ENCODE measurements around the gene INO80B. TPM values are rescaled to one million over a fixed set of nuclear protein-coding genes. Genes with fewer than 3 reads are reported as not detected.
"Not testable (repeated sequence)": the region's sequence is repeated elsewhere in the genome, so short reads cannot be mapped to it uniquely, and the experiment has no call there.

Gene INO80B
- total RNA-seq: 17.2 and 21.7 TPM in 2 replicates

DNA sequence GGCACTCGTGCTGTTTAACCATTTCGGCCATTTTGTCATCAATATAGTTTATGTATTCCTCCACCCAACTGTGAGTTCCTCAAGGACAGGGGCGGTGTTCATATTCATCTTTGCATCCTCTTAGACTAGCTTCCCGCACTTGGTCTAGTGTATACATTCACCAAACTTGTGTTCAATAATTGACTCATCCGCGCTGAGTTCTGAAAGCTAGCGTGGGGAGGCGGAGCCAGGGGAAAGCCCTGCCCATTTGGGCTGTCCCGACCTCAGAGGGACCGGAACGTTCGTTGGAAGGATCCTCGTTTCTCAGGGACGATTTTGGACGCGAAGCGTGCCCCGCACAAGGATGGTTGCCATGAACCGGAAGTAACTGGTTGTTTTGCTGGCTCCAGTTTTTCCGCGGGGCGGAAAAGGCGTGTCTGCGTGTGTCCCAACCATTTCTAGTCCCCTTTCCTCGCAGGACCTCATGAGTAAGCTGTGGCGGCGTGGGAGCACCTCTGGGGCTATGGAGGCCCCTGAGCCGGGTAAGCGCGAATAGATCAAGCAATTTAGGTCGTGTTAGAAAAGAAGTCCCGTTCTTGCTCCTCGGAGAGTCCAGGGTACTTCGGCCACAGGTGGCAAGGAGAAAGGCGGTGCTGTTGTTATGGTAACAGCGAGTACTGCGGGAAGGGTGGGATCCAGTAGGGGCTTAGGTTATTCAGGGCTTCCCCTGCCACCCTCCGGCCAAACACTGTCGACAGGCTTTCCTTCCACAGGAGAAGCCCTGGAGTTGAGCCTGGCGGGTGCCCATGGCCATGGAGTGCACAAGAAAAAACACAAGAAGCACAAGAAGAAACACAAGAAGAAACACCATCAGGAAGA lies at the start of gene INO80B:
TSS of gene INO80B (plus strand) at position 434 of the 858 bp plus-strand sequence. CDS start at position 464, 30 bp downstream.
- DNase-seq (ENCODE audit: extremely low read depth, low read depth, low spot score): peak; percentile 96

DNA sequence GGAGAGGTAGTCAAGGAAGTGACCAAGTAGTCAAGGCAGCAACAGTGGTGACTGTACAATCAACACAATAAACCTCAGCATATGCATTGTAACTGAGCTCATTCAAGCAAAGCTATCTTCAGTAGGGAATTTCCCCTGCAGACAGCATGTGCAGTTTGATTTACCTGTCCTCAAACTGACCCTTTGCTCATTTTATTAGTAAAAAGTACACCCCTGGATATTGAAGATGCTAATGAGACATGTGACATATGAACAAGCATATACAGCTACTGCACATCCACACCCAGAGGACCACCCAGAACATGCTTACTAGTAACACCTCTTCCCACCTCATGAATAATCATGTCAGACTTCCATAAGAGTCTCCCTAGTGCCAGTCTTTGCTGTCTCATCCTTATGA lies 48.9 kb upstream of the INO80B start:
- DNase-seq (ENCODE audit: extremely low read depth, low read depth, low spot score): no peak

DNA sequence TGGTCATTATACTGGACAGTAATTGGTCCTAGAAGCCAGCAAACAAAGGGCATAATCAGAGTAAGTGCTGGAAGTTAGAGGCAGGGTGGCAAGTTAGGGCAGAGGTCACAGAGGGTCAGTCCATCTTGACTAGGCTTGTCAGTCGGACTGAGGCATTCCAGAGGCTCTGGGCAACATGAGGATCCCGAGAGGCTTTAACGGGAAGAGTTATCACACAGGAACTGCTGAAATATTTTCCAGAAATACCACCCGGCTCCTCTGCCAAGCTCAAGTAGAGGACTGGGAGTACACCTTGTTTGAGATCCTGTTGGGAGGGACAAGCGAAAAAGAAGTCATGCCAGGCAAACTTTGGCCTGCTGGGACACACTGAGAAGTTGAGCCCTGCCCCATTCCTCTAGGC lies 47.2 kb upstream of the INO80B start:
- no peak for DNase-seq (ENCODE audit: extremely low read depth, low read depth, low spot score)

DNA sequence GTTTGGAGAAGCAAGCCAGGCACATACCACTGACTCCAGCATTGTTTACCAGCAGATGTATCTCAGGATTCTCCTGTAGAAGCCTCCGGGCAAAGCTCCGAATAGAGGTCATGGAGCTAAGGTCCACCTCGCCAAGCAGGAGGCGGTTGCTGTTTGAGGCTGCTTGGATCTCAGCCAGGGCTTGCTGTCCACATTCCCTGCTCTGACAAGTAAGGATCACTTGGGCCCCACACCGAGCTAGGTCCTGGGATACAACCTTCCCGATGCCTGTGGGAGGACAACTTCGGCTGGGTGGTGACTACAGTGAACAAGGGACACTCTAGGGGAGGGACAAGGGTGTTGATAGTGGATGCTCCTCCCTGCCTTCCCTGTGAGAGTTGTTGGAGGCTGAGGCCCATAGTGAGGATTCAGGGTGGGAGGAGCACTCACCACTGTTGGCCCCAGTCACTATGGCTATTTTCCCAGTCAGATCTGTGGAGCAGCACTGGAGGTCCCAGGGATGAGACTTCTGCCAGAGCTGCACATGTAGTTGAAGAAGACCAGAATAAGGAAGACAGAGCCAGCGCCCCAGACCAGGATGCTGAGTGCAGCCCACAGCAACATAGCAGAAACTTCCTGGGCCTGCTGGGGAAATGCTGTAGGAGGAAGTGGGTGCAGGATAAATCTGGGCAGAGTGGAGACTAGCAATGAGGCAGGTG lies 41.7 kb upstream of the INO80B start:
- no peak for DNase-seq (ENCODE audit: extremely low read depth, low read depth, low spot score)

GRCh38 chr2:74414441-74414840 lies 40.4 kb upstream of the INO80B start:
- DNase-seq (ENCODE audit: extremely low read depth, low read depth, low spot score): no peak

GRCh38 chr2:74414881-74415761 lies 39.8 kb upstream of the INO80B start:
- DNase-seq (ENCODE audit: extremely low read depth, low read depth, low spot score): no peak

GRCh38 chr2:74415762-74416395 lies 39.0 kb upstream of the INO80B start:
- no peak for DNase-seq (ENCODE audit: extremely low read depth, low read depth, low spot score)

DNA sequence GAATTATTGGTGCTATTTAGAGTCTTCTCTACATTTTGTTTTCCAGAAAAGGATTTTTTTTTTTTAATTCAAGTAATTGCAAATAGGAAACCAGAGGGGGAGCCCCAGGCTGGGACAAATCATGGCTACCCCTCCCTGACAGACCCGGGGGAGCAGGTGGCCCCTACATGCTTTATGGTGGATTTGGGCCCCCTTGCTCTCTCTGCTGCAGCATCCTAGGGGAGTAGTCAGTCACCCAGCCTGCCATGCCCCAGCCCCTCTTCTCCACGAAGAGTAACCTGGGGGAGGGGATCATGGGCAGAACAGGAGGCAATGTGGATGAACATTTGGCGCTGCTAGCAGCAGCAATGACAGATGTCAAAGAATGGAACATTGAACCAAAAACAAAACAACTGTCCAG lies 38.1 kb upstream of the INO80B start:
- DNase-seq (ENCODE audit: extremely low read depth, low read depth, low spot score): no peak

GRCh38 chr2:74417197-74417596 lies 37.7 kb upstream of the INO80B start:
- no peak for DNase-seq (ENCODE audit: extremely low read depth, low read depth, low spot score)

DNA sequence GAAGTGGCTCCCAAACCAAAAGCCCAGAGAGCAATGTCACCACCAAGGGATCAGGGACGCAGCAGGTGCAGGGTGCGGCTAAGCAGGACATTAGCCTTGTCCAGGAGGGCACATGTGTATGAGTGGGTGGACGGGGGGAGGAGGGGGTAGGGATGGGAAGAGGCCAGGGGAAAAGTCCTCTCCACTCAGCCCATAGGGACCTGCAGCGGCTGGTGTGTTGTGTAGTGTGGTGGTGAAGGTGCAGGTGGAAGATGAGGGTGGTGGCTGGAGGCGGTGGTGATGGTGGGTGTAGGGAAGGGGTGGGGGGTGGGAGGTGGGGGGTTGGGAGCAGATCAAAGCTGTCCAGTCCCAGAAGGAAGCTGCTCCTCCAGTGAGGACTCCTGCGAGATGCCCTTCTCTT lies 37.1 kb upstream of the INO80B start:
- DNase-seq (ENCODE audit: extremely low read depth, low read depth, low spot score): no peak

GRCh38 chr2:74418312-74418711 lies 36.6 kb upstream of the INO80B start:
- no peak for DNase-seq (ENCODE audit: extremely low read depth, low read depth, low spot score)

- DNase-seq (ENCODE audit: extremely low read depth, low read depth, low spot score): no peak
These were observed 35.5 kb upstream of the INO80B start for GRCh38 chr2:74419345-74419744.

- DNase-seq (ENCODE audit: extremely low read depth, low read depth, low spot score): no peak
These were observed 34.9 kb upstream of the INO80B start for GRCh38 chr2:74420006-74420405.

DNA sequence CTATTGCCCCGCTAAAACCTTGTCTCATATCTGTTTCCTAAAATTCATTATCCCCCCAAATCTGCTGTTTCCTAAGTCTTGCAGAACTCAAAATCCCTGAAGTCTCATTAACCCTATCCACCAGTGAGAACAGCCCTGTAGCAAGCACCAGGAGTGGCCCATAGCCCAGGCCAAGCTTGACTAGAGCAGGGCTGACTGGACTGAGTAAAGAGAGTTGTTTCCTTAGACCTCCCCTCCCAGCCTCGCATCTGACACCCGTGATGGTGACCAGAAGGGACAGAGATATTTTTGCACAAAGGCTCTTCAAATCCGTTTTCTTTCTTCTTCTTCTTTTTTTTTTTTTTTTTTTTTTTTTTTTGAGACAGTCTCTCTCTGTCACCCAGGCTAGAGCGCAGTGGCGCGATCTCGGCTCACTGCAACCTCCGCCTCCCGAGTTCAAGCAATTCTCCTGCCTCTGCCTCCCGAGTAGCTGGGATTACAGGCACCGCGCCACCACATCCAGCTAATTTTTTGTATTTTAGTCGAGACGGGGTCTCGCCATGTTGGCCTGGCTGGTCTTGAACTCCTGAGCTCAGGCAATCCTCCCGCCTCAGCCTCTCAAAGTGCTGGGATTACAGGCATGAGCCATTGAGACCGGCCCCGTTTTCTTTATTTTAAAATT lies 34.3 kb upstream of the INO80B start:
- not testable (repeated sequence) for DNase-seq (ENCODE audit: extremely low read depth, low read depth, low spot score)

GRCh38 chr2:74421221-74421870 lies 33.5 kb upstream of the INO80B start, which contains the start of the genes C2orf81 and WDR54:
C2orf81 (minus strand) TSS chr2:74421619; CDS start chr2:74421560, 59 bp downstream.
WDR54 (plus strand) TSS chr2:74421730; CDS start chr2:74422154, 424 bp downstream.
- DNase-seq (ENCODE audit: extremely low read depth, low read depth, low spot score): no peak

DNA sequence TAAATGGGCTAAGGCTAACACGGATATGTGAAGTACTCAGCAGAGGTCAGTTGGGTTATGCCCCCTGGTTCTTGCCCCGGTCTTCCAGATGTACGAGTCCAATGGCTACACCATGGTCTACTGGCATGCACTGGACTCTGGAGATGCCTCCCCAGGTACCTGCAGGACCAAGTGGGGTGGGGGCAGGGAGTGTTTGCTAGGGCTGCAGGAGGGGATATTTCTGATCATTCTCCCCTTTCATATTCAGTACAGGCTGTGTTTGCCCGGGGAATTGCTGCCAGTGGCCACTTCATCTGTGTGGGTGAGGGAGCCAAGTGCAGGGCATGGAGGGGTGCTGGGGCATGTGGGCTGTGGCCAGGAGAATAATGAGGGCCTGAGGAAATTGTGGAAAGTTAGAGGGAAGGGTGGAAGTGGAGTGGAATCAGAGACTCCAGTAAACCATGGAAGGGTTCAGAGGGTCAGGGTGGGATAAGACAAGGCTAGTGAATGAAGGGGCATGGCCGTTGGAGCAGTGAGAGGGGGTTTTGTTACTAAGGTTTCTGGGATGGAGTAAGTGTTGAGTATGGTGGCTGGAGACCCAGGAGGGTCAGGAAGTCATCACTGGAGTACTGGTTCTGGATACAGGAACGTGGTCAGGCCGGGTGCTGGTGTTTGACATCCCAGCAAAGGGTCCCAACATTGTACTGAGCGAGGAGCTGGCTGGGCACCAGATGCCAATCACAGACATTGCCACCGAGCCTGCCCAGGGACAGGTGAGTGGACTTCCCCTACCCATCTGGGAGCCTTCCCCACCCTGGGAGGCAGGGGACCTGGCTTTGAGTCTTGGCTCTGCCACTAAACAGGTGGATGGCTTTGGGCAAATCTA lies 31.4 kb upstream of the INO80B start:
- DNase-seq (ENCODE audit: extremely low read depth, low read depth, low spot score): no peak

- DNase-seq (ENCODE audit: extremely low read depth, low read depth, low spot score): no peak
These were observed 30.5 kb upstream of the INO80B start for GRCh38 chr2:74424139-74424992.
